CD4-positive, alpha-beta T cell treated with Interleukin-2 at 100 ng/mL for 4 hours (primary cell): ENCODE results near the gene COL4A2.

Experiments used
- DNase-seq: peaks from one replicate; pipeline ENCODE4 v3.0.0-alpha.2; 2020; ENCODE audit warnings: low spot score

COL4A2 gene

GRCh38 chr13:110557610-110558305 is 250.7 kb downstream of the COL4A2 start:
- no peak for DNase-seq

- DNase-seq: no peak
Observed at GRCh38 chr13:110559429-110559943, 252.4 kb downstream of the COL4A2 start.

- DNase-seq: no peak
Observed at GRCh38 chr13:110559986-110560385, 252.9 kb downstream of the COL4A2 start.

GRCh38 chr13:110560601-110561343 is 253.7 kb downstream of the COL4A2 start:
- DNase-seq: no peak

- DNase-seq: peak; percentile 56
Observed at GRCh38 chr13:110561344-110562035, 254.4 kb downstream of the COL4A2 start, which contains the start of gene RAB20. Gene RAB20, minus strand, starts transcription at chr13:110561722. Its CDS starts 203 bp downstream, at chr13:110561519.

GRCh38 chr13:110562036-110562597 is 255.0 kb downstream of the COL4A2 start:
- DNase-seq: no peak
